GM12878 (cell line): ENCODE measurements around the gene SSBP4.

ENCODE experiments used
- POLR2A ChIP-seq: IDR thresholded peaks from 2 replicates; pipeline ENCODE4 v1.6.1; 2011; ENCODE audit warnings: low read depth, mild to moderate bottlenecking, low read length
- TF ChIP-seq, protein P1 (sequence below), 3 experiments: IDR thresholded peaks in 2 of 3; conservative IDR thresholded peaks in 1 of 3; 2 replicates each; pipeline ENCODE4 v1.5.1; 2011; ENCODE audit warnings: low read depth in 3 of 3, low read length in 3 of 3, mild to moderate bottlenecking in 3 of 3, control low read depth in 2 of 3, moderate library complexity in 2 of 3, inconsistent platforms in 1 of 3, mixed read lengths in 1 of 3; ENCODE audit not compliant: control insufficient read depth in 2 of 3, insufficient read depth in 1 of 3; ENCODE audit errors: extremely low read depth in 1 of 3
- TF ChIP-seq, protein P2 (sequence below): fragments of 150-350 bp; IDR thresholded peaks from 2 replicates; pipeline ENCODE4 v1.6.1; 2016; ENCODE audit warnings: low read depth, low read length

DNA sequence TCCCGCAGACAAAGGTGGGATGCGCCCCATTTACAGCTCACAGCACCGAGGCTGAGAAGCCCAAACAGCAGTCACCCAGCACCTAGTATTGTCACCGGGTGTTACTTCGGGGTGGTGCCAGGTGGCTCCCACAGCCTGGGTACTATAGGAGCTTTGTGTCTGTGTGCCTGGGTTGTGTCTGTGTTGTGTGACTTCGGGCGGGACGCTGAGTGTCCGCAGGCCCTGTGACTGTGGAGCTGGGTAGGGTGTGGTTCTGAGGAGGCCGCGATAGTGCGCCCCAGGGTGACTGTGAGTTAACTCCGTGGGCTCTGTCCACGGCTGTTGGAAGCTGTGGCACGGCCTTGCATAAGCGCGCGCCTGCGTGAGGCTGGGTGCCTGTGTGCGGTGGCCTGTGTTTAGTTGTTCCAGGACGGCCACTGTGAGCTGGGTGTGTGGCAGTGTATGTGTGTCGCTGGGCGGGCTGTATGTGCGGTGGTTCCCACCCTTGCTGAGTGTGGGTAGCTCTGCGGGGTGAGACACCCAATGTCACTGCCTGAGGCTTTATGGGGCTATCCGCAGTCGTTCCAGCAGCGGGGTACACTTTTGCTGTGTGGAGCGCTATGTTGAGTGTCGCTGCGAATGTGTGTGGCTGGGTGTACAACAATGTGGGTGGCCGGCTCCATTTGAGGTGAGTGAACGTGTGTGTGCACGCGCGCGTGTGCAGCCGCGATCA lies 559 bp upstream of the SSBP4 start:
- TF ChIP-seq, protein P1, sequence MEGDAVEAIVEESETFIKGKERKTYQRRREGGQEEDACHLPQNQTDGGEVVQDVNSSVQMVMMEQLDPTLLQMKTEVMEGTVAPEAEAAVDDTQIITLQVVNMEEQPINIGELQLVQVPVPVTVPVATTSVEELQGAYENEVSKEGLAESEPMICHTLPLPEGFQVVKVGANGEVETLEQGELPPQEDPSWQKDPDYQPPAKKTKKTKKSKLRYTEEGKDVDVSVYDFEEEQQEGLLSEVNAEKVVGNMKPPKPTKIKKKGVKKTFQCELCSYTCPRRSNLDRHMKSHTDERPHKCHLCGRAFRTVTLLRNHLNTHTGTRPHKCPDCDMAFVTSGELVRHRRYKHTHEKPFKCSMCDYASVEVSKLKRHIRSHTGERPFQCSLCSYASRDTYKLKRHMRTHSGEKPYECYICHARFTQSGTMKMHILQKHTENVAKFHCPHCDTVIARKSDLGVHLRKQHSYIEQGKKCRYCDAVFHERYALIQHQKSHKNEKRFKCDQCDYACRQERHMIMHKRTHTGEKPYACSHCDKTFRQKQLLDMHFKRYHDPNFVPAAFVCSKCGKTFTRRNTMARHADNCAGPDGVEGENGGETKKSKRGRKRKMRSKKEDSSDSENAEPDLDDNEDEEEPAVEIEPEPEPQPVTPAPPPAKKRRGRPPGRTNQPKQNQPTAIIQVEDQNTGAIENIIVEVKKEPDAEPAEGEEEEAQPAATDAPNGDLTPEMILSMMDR (IDR thresholded peaks at IDR 0.05 in 2 of 3, conservative IDR thresholded peaks at IDR 0.05 in 1 of 3; ENCODE audit: control insufficient read depth in 2 of 3, extremely low read depth in 1 of 3, insufficient read depth in 1 of 3, low read depth in 3 of 3, low read length in 3 of 3): no peak
- TF ChIP-seq POLR2A: no peak
- TF ChIP-seq, protein P2, sequence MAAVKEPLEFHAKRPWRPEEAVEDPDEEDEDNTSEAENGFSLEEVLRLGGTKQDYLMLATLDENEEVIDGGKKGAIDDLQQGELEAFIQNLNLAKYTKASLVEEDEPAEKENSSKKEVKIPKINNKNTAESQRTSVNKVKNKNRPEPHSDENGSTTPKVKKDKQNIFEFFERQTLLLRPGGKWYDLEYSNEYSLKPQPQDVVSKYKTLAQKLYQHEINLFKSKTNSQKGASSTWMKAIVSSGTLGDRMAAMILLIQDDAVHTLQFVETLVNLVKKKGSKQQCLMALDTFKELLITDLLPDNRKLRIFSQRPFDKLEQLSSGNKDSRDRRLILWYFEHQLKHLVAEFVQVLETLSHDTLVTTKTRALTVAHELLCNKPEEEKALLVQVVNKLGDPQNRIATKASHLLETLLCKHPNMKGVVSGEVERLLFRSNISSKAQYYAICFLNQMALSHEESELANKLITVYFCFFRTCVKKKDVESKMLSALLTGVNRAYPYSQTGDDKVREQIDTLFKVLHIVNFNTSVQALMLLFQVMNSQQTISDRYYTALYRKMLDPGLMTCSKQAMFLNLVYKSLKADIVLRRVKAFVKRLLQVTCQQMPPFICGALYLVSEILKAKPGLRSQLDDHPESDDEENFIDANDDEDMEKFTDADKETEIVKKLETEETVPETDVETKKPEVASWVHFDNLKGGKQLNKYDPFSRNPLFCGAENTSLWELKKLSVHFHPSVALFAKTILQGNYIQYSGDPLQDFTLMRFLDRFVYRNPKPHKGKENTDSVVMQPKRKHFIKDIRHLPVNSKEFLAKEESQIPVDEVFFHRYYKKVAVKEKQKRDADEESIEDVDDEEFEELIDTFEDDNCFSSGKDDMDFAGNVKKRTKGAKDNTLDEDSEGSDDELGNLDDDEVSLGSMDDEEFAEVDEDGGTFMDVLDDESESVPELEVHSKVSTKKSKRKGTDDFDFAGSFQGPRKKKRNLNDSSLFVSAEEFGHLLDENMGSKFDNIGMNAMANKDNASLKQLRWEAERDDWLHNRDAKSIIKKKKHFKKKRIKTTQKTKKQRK: no peak
